ENCODE results near the gene TMEM252. TPM values are rescaled to one million over a fixed set of nuclear protein-coding genes. Genes with fewer than 3 reads are reported as not detected.

TMEM252 gene
- total and polyA plus RNA-seq, 5 donors from 2014 or later, result not detected

- peaks cover 38% of the 10 kb centered on the region for H3K27me3 Mint-ChIP-seq
- no peaks in the 10 kb centered on the region for H3K36me3 Mint-ChIP-seq
- Histone ChIP-seq H3K4me3 (ENCODE audit: low read depth, low read length) (no peak overlapping the region), H3K27me3 (ENCODE audit: control insufficient read depth, insufficient read depth, low read length) (peaks cover 7% of the 10 kb centered on the region), H3K27ac (ENCODE audit: insufficient read depth, low read length, poor library complexity, severe bottlenecking) (no peak overlapping the region), H3K9me3 (ENCODE audit: control insufficient read depth in 2 of 2, low read length in 2 of 2) (no peaks in the 10 kb centered on the region), H3K4me1 (ENCODE audit: control insufficient read depth, insufficient read depth, low read length, poor library complexity, severe bottlenecking) (no peaks in the 10 kb centered on the region), H3K36me3 (ENCODE audit: control insufficient read depth, insufficient read depth, low read length) (no peaks in the 10 kb centered on the region)
- ATAC-seq (ENCODE audit: low read depth in 2 of 2) (no peak), DNase-seq (no peak)
- no peak overlapping the region for H3K27ac Mint-ChIP-seq
- H3K4me1 Mint-ChIP-seq, result no peaks in the 10 kb centered on the region
- H3K9me3 Mint-ChIP-seq, result peaks cover 0 to 10% (median 3%) of the 10 kb centered on the region in 7 donors
- no peak overlapping the region for H3K4me3 Mint-ChIP-seq
Measured at GRCh38 chr9:68574150-68574549, 33.5 kb upstream of the TMEM252 start.

GRCh38 chr9:68567565-68567964 lies 26.9 kb upstream of the TMEM252 start:
- Mint-ChIP-seq H3K27ac (no peak overlapping the region), H3K4me1 (no peaks in the 10 kb centered on the region), H3K36me3 (no peaks in the 10 kb centered on the region), H3K27me3 (peaks cover 37% of the 10 kb centered on the region), H3K4me3 (no peak overlapping the region), H3K9me3 (peaks cover 0 to 7% (median 2%) of the 10 kb centered on the region in 7 donors)
- ATAC-seq (ENCODE audit: low read depth in 2 of 2), result no peak
- DNase-seq, result no peak
- Histone ChIP-seq H3K4me1 (ENCODE audit: control insufficient read depth, insufficient read depth, low read length, poor library complexity, severe bottlenecking) (no peaks in the 10 kb centered on the region), H3K36me3 (ENCODE audit: control insufficient read depth, insufficient read depth, low read length) (no peaks in the 10 kb centered on the region), H3K9me3 (ENCODE audit: control insufficient read depth in 2 of 2, low read length in 2 of 2) (no peaks in the 10 kb centered on the region), H3K4me3 (ENCODE audit: low read depth, low read length) (no peak overlapping the region), H3K27ac (ENCODE audit: insufficient read depth, low read length, poor library complexity, severe bottlenecking) (no peak overlapping the region), H3K27me3 (ENCODE audit: control insufficient read depth, insufficient read depth, low read length) (peaks cover 15% of the 10 kb centered on the region)

GRCh38 chr9:68562461-68562860 lies 21.8 kb upstream of the TMEM252 start:
- H3K4me3 Mint-ChIP-seq, result no peak overlapping the region
- ATAC-seq (ENCODE audit: low read depth in 2 of 2), result no peak

GRCh38 chr9:68560071-68560844 lies 19.6 kb upstream of the TMEM252 start:
- Mint-ChIP-seq H3K27me3 (peaks cover 31% of the 10 kb centered on the region), H3K27ac (peak overlapping the region in 1 of 3 donors; percentile 11), H3K9me3 (no peaks in the 10 kb centered on the region), H3K4me1 (peaks cover 0 to 15% (median 1%) of the 10 kb centered on the region in 4 donors), H3K4me3 (peak overlapping the region in 2 of 4 donors; percentile 1 to 39), H3K36me3 (no peaks in the 10 kb centered on the region)
- Histone ChIP-seq H3K9me3 (ENCODE audit: control insufficient read depth in 2 of 2, low read length in 2 of 2) (no peaks in the 10 kb centered on the region), H3K4me3 (ENCODE audit: low read depth, low read length) (no peak overlapping the region), H3K27me3 (ENCODE audit: control insufficient read depth, insufficient read depth, low read length) (peaks cover 14% of the 10 kb centered on the region), H3K27ac (ENCODE audit: insufficient read depth, low read length, poor library complexity, severe bottlenecking) (no peak overlapping the region), H3K4me1 (ENCODE audit: control insufficient read depth, insufficient read depth, low read length, poor library complexity, severe bottlenecking) (no peaks in the 10 kb centered on the region), H3K36me3 (ENCODE audit: control insufficient read depth, insufficient read depth, low read length) (no peaks in the 10 kb centered on the region)
- DNase-seq, result peak; percentile 14 to 72 (median 19)
- ATAC-seq (ENCODE audit: low read depth in 2 of 2), result peak; percentile 37 to 46

More at GRCh38 chr9:68562461-68562860, 21.8 kb upstream of the TMEM252 start:
- no peak overlapping the region for H3K27ac Mint-ChIP-seq
- Histone ChIP-seq H3K27me3 (ENCODE audit: control insufficient read depth, insufficient read depth, low read length) (peaks cover 9% of the 10 kb centered on the region), H3K4me3 (ENCODE audit: low read depth, low read length) (no peak overlapping the region), H3K36me3 (ENCODE audit: control insufficient read depth, insufficient read depth, low read length) (no peaks in the 10 kb centered on the region), H3K4me1 (ENCODE audit: control insufficient read depth, insufficient read depth, low read length, poor library complexity, severe bottlenecking) (no peaks in the 10 kb centered on the region), H3K9me3 (ENCODE audit: control insufficient read depth in 2 of 2, low read length in 2 of 2) (no peaks in the 10 kb centered on the region), H3K27ac (ENCODE audit: insufficient read depth, low read length, poor library complexity, severe bottlenecking) (no peak overlapping the region)
- peaks cover 0 to 15% (median 1%) of the 10 kb centered on the region in 4 donors for H3K4me1 Mint-ChIP-seq
- H3K36me3 Mint-ChIP-seq, result no peaks in the 10 kb centered on the region
- H3K9me3 Mint-ChIP-seq, result no peaks in the 10 kb centered on the region
- no peak for DNase-seq
- H3K27me3 Mint-ChIP-seq, result peaks cover 30% of the 10 kb centered on the region

- no peaks in the 10 kb centered on the region for H3K36me3 Mint-ChIP-seq
Measured at GRCh38 chr9:68558545-68558944, 17.9 kb upstream of the TMEM252 start.

GRCh38 chr9:68555437-68556150 lies 14.9 kb upstream of the TMEM252 start:
- H3K27ac ChIP-seq (ENCODE audit: insufficient read depth, low read length, poor library complexity, severe bottlenecking), result no peak overlapping the region
- no peaks in the 10 kb centered on the region for H3K9me3 ChIP-seq (ENCODE audit: control insufficient read depth in 2 of 2, low read length in 2 of 2)
- DNase-seq, result no peak
- peaks cover 0 to 3% (median 0%) of the 10 kb centered on the region in 7 donors for H3K9me3 Mint-ChIP-seq
- H3K4me3 ChIP-seq (ENCODE audit: low read depth, low read length), result no peak overlapping the region
- H3K27ac Mint-ChIP-seq, result no peak overlapping the region
- H3K36me3 ChIP-seq (ENCODE audit: control insufficient read depth, insufficient read depth, low read length), result no peaks in the 10 kb centered on the region
- peaks cover 14% of the 10 kb centered on the region for H3K27me3 ChIP-seq (ENCODE audit: control insufficient read depth, insufficient read depth, low read length)
- H3K4me3 Mint-ChIP-seq, result no peak overlapping the region
- H3K27me3 Mint-ChIP-seq, result peaks cover 28% of the 10 kb centered on the region
- no peaks in the 10 kb centered on the region for H3K4me1 ChIP-seq (ENCODE audit: control insufficient read depth, insufficient read depth, low read length, poor library complexity, severe bottlenecking)
- no peaks in the 10 kb centered on the region for H3K36me3 Mint-ChIP-seq
- ATAC-seq (ENCODE audit: low read depth in 2 of 2), result no peak
- peaks cover 0 to 13% (median under 1%) of the 10 kb centered on the region in 4 donors for H3K4me1 Mint-ChIP-seq

More at GRCh38 chr9:68558545-68558944, 17.9 kb upstream of the TMEM252 start:
- no peak for DNase-seq
- Mint-ChIP-seq H3K4me1 (peaks cover 0 to 15% (median 1%) of the 10 kb centered on the region in 4 donors), H3K9me3 (no peaks in the 10 kb centered on the region), H3K4me3 (no peak overlapping the region), H3K27me3 (peaks cover 37% of the 10 kb centered on the region), H3K27ac (no peak overlapping the region)
- H3K27me3 ChIP-seq (ENCODE audit: control insufficient read depth, insufficient read depth, low read length), result peaks cover 13% of the 10 kb centered on the region
- ATAC-seq (ENCODE audit: low read depth in 2 of 2), result no peak
- no peak overlapping the region for H3K4me3 ChIP-seq (ENCODE audit: low read depth, low read length)
- H3K4me1 ChIP-seq (ENCODE audit: control insufficient read depth, insufficient read depth, low read length, poor library complexity, severe bottlenecking), result no peaks in the 10 kb centered on the region
- no peaks in the 10 kb centered on the region for H3K9me3 ChIP-seq (ENCODE audit: control insufficient read depth in 2 of 2, low read length in 2 of 2)
- no peaks in the 10 kb centered on the region for H3K36me3 ChIP-seq (ENCODE audit: control insufficient read depth, insufficient read depth, low read length)
- H3K27ac ChIP-seq (ENCODE audit: insufficient read depth, low read length, poor library complexity, severe bottlenecking), result no peak overlapping the region

- peaks cover 27% of the 10 kb centered on the region for H3K27me3 Mint-ChIP-seq
Measured at GRCh38 chr9:68552700-68553476, 12.2 kb upstream of the TMEM252 start.

More at GRCh38 chr9:68552700-68553476, 12.2 kb upstream of the TMEM252 start:
- H3K4me3 Mint-ChIP-seq, result no peak overlapping the region
- H3K36me3 Mint-ChIP-seq, result no peaks in the 10 kb centered on the region
- no peak overlapping the region for H3K4me3 ChIP-seq (ENCODE audit: low read depth, low read length)
- H3K27me3 ChIP-seq (ENCODE audit: control insufficient read depth, insufficient read depth, low read length), result peaks cover 14% of the 10 kb centered on the region
- DNase-seq, result peak in 1 of 3 donors; percentile 59
- H3K27ac Mint-ChIP-seq, result no peak overlapping the region
- peaks cover 0 to 3% (median 0%) of the 10 kb centered on the region in 7 donors for H3K9me3 Mint-ChIP-seq
- no peaks in the 10 kb centered on the region for H3K4me1 ChIP-seq (ENCODE audit: control insufficient read depth, insufficient read depth, low read length, poor library complexity, severe bottlenecking)
- H3K27ac ChIP-seq (ENCODE audit: insufficient read depth, low read length, poor library complexity, severe bottlenecking), result no peak overlapping the region
- H3K4me1 Mint-ChIP-seq, result peaks cover 0 to 3% (median under 1%) of the 10 kb centered on the region in 4 donors
- no peak for ATAC-seq (ENCODE audit: low read depth in 2 of 2)
- H3K36me3 ChIP-seq (ENCODE audit: control insufficient read depth, insufficient read depth, low read length), result no peaks in the 10 kb centered on the region
- no peaks in the 10 kb centered on the region for H3K9me3 ChIP-seq (ENCODE audit: control insufficient read depth in 2 of 2, low read length in 2 of 2)

All from CD4-positive, CD25-positive, alpha-beta regulatory T cell (primary cell).